Smooth muscle cell (in vitro differentiated cells): ENCODE results near the gene COX8A. TPM values are rescaled to one million over a fixed set of nuclear protein-coding genes. Genes with fewer than 3 reads are reported as not detected.

Experiments
- DNase-seq: peaks from one replicate; lab custom pipeline; 2025; ENCODE audit not compliant: unreplicated experiment; lab: John Stamatoyannopoulos, UW
- H2AFZ ChIP-seq: fragments of 200-600 bp; sonication (generic); 2 replicates; pipeline ENCODE4 v1.6.0; 2016; ENCODE audit warnings: antibody characterized with exemption, low read depth, mild to moderate bottlenecking
- H3F3A ChIP-seq: fragments of 200-600 bp; sonication (generic); 2 replicates; pipeline ENCODE4 v1.6.0; 2017; ENCODE audit warnings: antibody characterized with exemption, low read depth
- H3K27ac ChIP-seq: fragments of 200-600 bp; sonication (generic); 2 replicates; pipeline ENCODE4 v1.5.1; 2016; ENCODE audit warnings: low read depth, mild to moderate bottlenecking
- H3K27me3 ChIP-seq: fragments of 200-600 bp; sonication (generic); 2 replicates; pipeline ENCODE4 v1.6.1; 2016; ENCODE audit warnings: low read depth, mild to moderate bottlenecking
- H3K36me3 ChIP-seq: fragments of 200-600 bp; sonication (generic); 2 replicates; pipeline ENCODE4 v1.5.1; 2016; ENCODE audit warnings: low read depth
- H3K4me1 ChIP-seq: fragments of 200-600 bp; sonication (generic); 2 replicates; pipeline ENCODE4 v1.5.1; 2016; ENCODE audit warnings: low read depth
- H3K4me2 ChIP-seq: fragments of 200-600 bp; sonication (generic); 2 replicates; pipeline ENCODE4 v1.6.0; 2016; ENCODE audit warnings: mild to moderate bottlenecking
- H3K4me3 ChIP-seq: fragments of 200-600 bp; sonication (generic); 2 replicates; pipeline ENCODE4 v1.5.1; 2016; ENCODE audit warnings: mild to moderate bottlenecking
- H3K79me2 ChIP-seq: fragments of 200-600 bp; sonication (generic); 2 replicates; pipeline ENCODE4 v1.6.0; 2016; ENCODE audit warnings: low read depth, mild to moderate bottlenecking
- H3K9ac ChIP-seq: fragments of 200-600 bp; sonication (generic); 2 replicates; pipeline ENCODE4 v1.6.0; 2016; ENCODE audit warnings: low read depth
- H3K9me3 ChIP-seq: fragments of 200-600 bp; sonication (generic); replicated peaks from 2 replicates; pipeline ENCODE4 v1.5.1; 2016; ENCODE audit warnings: low read depth
- H4K20me1 ChIP-seq: fragments of 200-600 bp; sonication (generic); 2 replicates; pipeline ENCODE4 v1.6.0; 2016; ENCODE audit warnings: low read depth
- CTCF ChIP-seq: fragments of 200-600 bp; sonication (generic); IDR thresholded peaks from 2 replicates; pipeline ENCODE4 v1.5.1; 2017; ENCODE audit warnings: borderline replicate concordance, mild to moderate bottlenecking, antibody characterized with exemption; ENCODE audit not compliant: insufficient read depth, poor library complexity, severe bottlenecking
- WGBS: methylation state at CpG from one replicate; pipeline ENCODE4 v1.1.7; 2016; ENCODE audit warnings: low lambda C conversion rate; 5-methylcytosine and 5-hydroxymethylcytosine counted together
- polyA plus RNA-seq: library from polyadenylated mRNA; unstranded; fragments of >200 nt; fragmentation: Nextera tagmentation; extraction: Ambion mirVana; gene quantifications from 2 replicates; pipeline ENCODE4 v1.2.1, GENCODE V29; 2016
- total RNA-seq: library from RNA; depleted of rRNA; stranded (reverse); fragments of >200 nt; gene quantifications from 2 replicates; pipeline ENCODE4 v1.2.3, GENCODE V29; 2014

COX8A gene
- total and polyA plus RNA-seq, 2 experiments from 2014 or later: 534 to 551 TPM

- no peak overlapping the region for H3K9ac ChIP-seq
- H3K9me3 ChIP-seq: no peaks in the 10 kb centered on the region
- TF ChIP-seq CTCF: no peak
- no peak overlapping the region for H3K4me3 ChIP-seq
- peaks cover 27% of the 10 kb centered on the region for H3K4me1 ChIP-seq
- peaks cover 5% of the 10 kb centered on the region for H3K27me3 ChIP-seq
- H3F3A ChIP-seq: no peaks in the 10 kb centered on the region
- DNase-seq: no peak
- H3K4me2 ChIP-seq: no peak overlapping the region
- no peak overlapping the region for H2AFZ ChIP-seq
- H4K20me1 ChIP-seq: peaks cover 37% of the 10 kb centered on the region
- H3K27ac ChIP-seq: no peak overlapping the region
- 85% methylated on average over 23 of the region's 23 CpGs for WGBS
- no peaks in the 10 kb centered on the region for H3K79me2 ChIP-seq
- H3K36me3 ChIP-seq: no peaks in the 10 kb centered on the region
Observed at GRCh38 chr11:64003807-64004589, 29.6 kb downstream of the COX8A start.

GRCh38 chr11:64004590-64004984 is 30.2 kb downstream of the COX8A start:
- Histone ChIP-seq H4K20me1 (peaks cover 31% of the 10 kb centered on the region), H2AFZ (no peak overlapping the region), H3K27me3 (peaks cover 5% of the 10 kb centered on the region), H3K79me2 (no peaks in the 10 kb centered on the region), H3K27ac (no peak overlapping the region), H3F3A (no peaks in the 10 kb centered on the region), H3K36me3 (no peaks in the 10 kb centered on the region), H3K4me2 (no peak overlapping the region), H3K9ac (no peak overlapping the region), H3K4me3 (no peak overlapping the region), H3K9me3 (no peaks in the 10 kb centered on the region), H3K4me1 (peaks cover 21% of the 10 kb centered on the region)
- WGBS: 78% methylated on average over 4 of the region's 4 CpGs
- no peak for DNase-seq
- TF ChIP-seq CTCF: no peak

GRCh38 chr11:64005691-64006090 is 31.3 kb downstream of the COX8A start:
- WGBS: 80% methylated on average over 4 of the region's 4 CpGs
- peaks cover 5% of the 10 kb centered on the region for H3K27me3 ChIP-seq

More at GRCh38 chr11:64005691-64006090, 31.3 kb downstream of the COX8A start:
- Histone ChIP-seq H4K20me1 (peaks cover 24% of the 10 kb centered on the region), H3K9me3 (no peaks in the 10 kb centered on the region), H3K9ac (no peak overlapping the region), H3K4me1 (peaks cover 15% of the 10 kb centered on the region), H3K27ac (no peak overlapping the region), H2AFZ (no peak overlapping the region), H3K4me3 (no peak overlapping the region), H3K4me2 (no peak overlapping the region), H3K79me2 (no peaks in the 10 kb centered on the region), H3F3A (no peaks in the 10 kb centered on the region), H3K36me3 (no peaks in the 10 kb centered on the region)
- no peak for TF ChIP-seq CTCF
- DNase-seq: no peak
